ENCODE results near the gene SF3B4. TPM values are rescaled to one million over a fixed set of nuclear protein-coding genes. Genes with fewer than 3 reads are reported as not detected.

Gene SF3B4
- total RNA-seq, 1 experiment from 2014 or later: 120 TPM

Other genes starting within 250 kb of the SF3B4 start
- gene FCGR1A, start 145.1 kb downstream of the SF3B4 start, total RNA-seq (2021; ENCODE audit: unreplicated experiment): not detected
- gene BOLA1, start 28.2 kb downstream of the SF3B4 start, total RNA-seq (2021; ENCODE audit: unreplicated experiment): 14.6 TPM
- gene SV2A, start 10.0 kb downstream of the SF3B4 start, total RNA-seq (2021; ENCODE audit: unreplicated experiment): 2.9 TPM
- gene MTMR11, start 9.1 kb upstream of the SF3B4 start, total RNA-seq (2021; ENCODE audit: unreplicated experiment): 12.0 TPM
- gene OTUD7B, start 82.9 kb upstream of the SF3B4 start, total RNA-seq (2021; ENCODE audit: unreplicated experiment): 24.1 TPM
- gene VPS45, start 140.0 kb upstream of the SF3B4 start, total RNA-seq (2021; ENCODE audit: unreplicated experiment): 24.9 TPM
- gene PLEKHO1, start 222.1 kb upstream of the SF3B4 start, total RNA-seq (2021; ENCODE audit: unreplicated experiment): 9.1 TPM